Right cardiac atrium (tissue), 5 donors: ENCODE results near the gene NEAT1. TPM values are rescaled to one million over a fixed set of nuclear protein-coding genes. Genes with fewer than 3 reads are reported as not detected.
A peak's percentile ranks its signal among the peaks of the same experiment; 100 is the strongest.

Experiments
- ATAC-seq, 2 donors: fragments of 200-7000 bp; cut with Tn5 transposase; one replicate each; pipeline versions ENCODE4 v1.8.0 to v1.9.1; 2020; ENCODE audit warnings: moderate library complexity in 2 of 2, mild to moderate bottlenecking in 1 of 2
- DNase-seq, 3 donors: peaks; one replicate each; pipeline ENCODE4 v3.0.0-alpha.2; 2020
- H3K27ac ChIP-seq: one replicate; pipeline ENCODE4 v1.5.1; 2013; ENCODE audit warnings: mild to moderate bottlenecking, low read length, control low read depth, moderate library complexity
- H3K27me3 ChIP-seq: one replicate; pipeline ENCODE4 v1.6.1; 2013; ENCODE audit not compliant: control insufficient read depth, insufficient read depth
- H3K4me1 ChIP-seq: one replicate; pipeline ENCODE4 v1.6.1; 2013; ENCODE audit warnings: low read length; ENCODE audit not compliant: control insufficient read depth, insufficient read depth
- H3K4me3 ChIP-seq: one replicate; pipeline ENCODE4 v1.5.1; 2013; ENCODE audit warnings: low read length, control low read depth
- H3K9me3 ChIP-seq: one replicate; pipeline ENCODE4 v1.6.1; 2013; ENCODE audit warnings: low read length; ENCODE audit not compliant: control insufficient read depth
- WGBS: extraction: QIAGEN DNeasy Blood & Tissue Kit; methylation state at CpG from one replicate; pipeline ENCODE4 v1.1.7; 2013; 5-methylcytosine and 5-hydroxymethylcytosine counted together
- intact Hi-C, 4 donors: fragments of 100-400 bp; cut with DNase I; formaldehyde crosslinking; loops; one replicate each; pipeline versions ENCODE4 v1.11.0 to v1.14.0; 2022 to 2023
- polyA plus RNA-seq: library from polyadenylated mRNA; stranded (reverse); fragments of 200-250 nt; gene quantifications from one replicate; pipeline ENCODE4 v1.2.3, GENCODE V29; 2013
- total RNA-seq, 4 donors: library from RNA; stranded (reverse); fragmentation: NEBNext Ultra II Directional; extraction: Animal tissue kit (Norgen Biotek cat#: 25700); gene quantifications; one replicate each; pipeline ENCODE4 v1.2.1, GENCODE V29; 2021
- donor health status: healthy with polysubstance abuse.
- donor health status: DM: no; HTN: yes; CAD: no.
- donor health status: DM: no; HTN: no; CAD: no.
- donor health status: DM: no; HTN: yes; CAD: no; lungs with severe emphysema.
- donor health status: DM: yes; HTN: yes; CAD: no.

NEAT1 gene
- total and polyA plus RNA-seq, 5 donors: 346 to 441 (median 440) TPM

- no peak for ATAC-seq
- Histone ChIP-seq H3K27me3 (no peaks in the 10 kb centered on the region), H3K27ac (peak overlapping the region; percentile 21), H3K4me1 (peaks cover 13% of the 10 kb centered on the region), H3K4me3 (peak overlapping the region; percentile 83), H3K9me3 (no peaks in the 10 kb centered on the region)
- WGBS: 21% methylated on average over 6 of the region's 6 CpGs
- intact Hi-C loops: loop anchor here in 1 of 4 donors (5.0 kb wide), 1 partner anchor 37 kb away; no protein-coding TSS in a partner anchor
- peak in 1 of 3 donors; percentile 32 for DNase-seq
These were observed 8.0 kb downstream of the NEAT1 start for GRCh38 chr11:65430406-65431217.

- intact Hi-C loops: loop anchor here in 1 of 4 donors (5.0 kb wide), 1 partner anchor 36 kb away; no protein-coding TSS in a partner anchor
- H3K4me3 ChIP-seq: peak overlapping the region; percentile 9
- 23% methylated on average over 4 of the region's 4 CpGs for WGBS
- H3K27me3 ChIP-seq: no peaks in the 10 kb centered on the region
- H3K27ac ChIP-seq: no peak overlapping the region
- DNase-seq (no peak), ATAC-seq (no peak)
- no peaks in the 10 kb centered on the region for H3K9me3 ChIP-seq
- H3K4me1 ChIP-seq: peaks cover 19% of the 10 kb centered on the region
These were observed 9.0 kb downstream of the NEAT1 start for GRCh38 chr11:65431451-65432099.

GRCh38 chr11:65432100-65432650, 9.6 kb downstream of the NEAT1 start:
- Histone ChIP-seq H3K4me3 (no peak overlapping the region), H3K27me3 (no peaks in the 10 kb centered on the region), H3K4me1 (peaks cover 19% of the 10 kb centered on the region), H3K9me3 (no peaks in the 10 kb centered on the region), H3K27ac (no peak overlapping the region)
- WGBS: 63% methylated on average over 2 of the region's 2 CpGs
- ATAC-seq (no peak), DNase-seq (no peak)
- intact Hi-C loops: loop anchor here in 1 of 4 donors (5.0 kb wide), 1 partner anchor 35 kb away; no protein-coding TSS in a partner anchor

GRCh38 chr11:65432686-65433582, 10.3 kb downstream of the NEAT1 start:
- Histone ChIP-seq H3K27me3 (no peaks in the 10 kb centered on the region), H3K9me3 (no peaks in the 10 kb centered on the region), H3K4me3 (no peak overlapping the region), H3K4me1 (peaks cover 21% of the 10 kb centered on the region), H3K27ac (no peak overlapping the region)
- DNase-seq (no peak), ATAC-seq (no peak)
- WGBS: 83% methylated on average over 1 of the region's 1 CpG
- intact Hi-C loops: loop anchor here in 1 of 4 donors (5.0 kb wide), 1 partner anchor 34 kb away; no protein-coding TSS in a partner anchor

GRCh38 chr11:65433657-65434056, 11.1 kb downstream of the NEAT1 start:
- no peaks in the 10 kb centered on the region for H3K27me3 ChIP-seq
- DNase-seq (peak in 1 of 3 donors; percentile 4), ATAC-seq (no peak)
- H3K4me1 ChIP-seq: peaks cover 21% of the 10 kb centered on the region
- 87% methylated on average over 2 of the region's 2 CpGs for WGBS
- H3K4me3 ChIP-seq: no peak overlapping the region
- H3K27ac ChIP-seq: no peak overlapping the region
- intact Hi-C loops: loop anchor here in 1 of 4 donors (5.0 kb wide), 1 partner anchor 34 kb away; no protein-coding TSS in a partner anchor
- no peaks in the 10 kb centered on the region for H3K9me3 ChIP-seq

- intact Hi-C loops: loop anchor here in 1 of 4 donors (5.0 kb wide), 1 partner anchor 33 kb away; no protein-coding TSS in a partner anchor
- ATAC-seq (no peak), DNase-seq (no peak)
- Histone ChIP-seq H3K4me3 (no peak overlapping the region), H3K27me3 (no peaks in the 10 kb centered on the region), H3K4me1 (peaks cover 20% of the 10 kb centered on the region), H3K27ac (peak overlapping the region; percentile 15), H3K9me3 (no peaks in the 10 kb centered on the region)
- 54% methylated on average over 6 of the region's 6 CpGs for WGBS
These were observed 11.6 kb downstream of the NEAT1 start for GRCh38 chr11:65434057-65434666.

GRCh38 chr11:65434667-65435410, 12.2 kb downstream of the NEAT1 start:
- H3K27me3 ChIP-seq: no peaks in the 10 kb centered on the region
- WGBS: 75% methylated on average over 5 of the region's 5 CpGs
- no peak overlapping the region for H3K4me3 ChIP-seq
- intact Hi-C loops: loop anchor here in 1 of 4 donors (5.0 kb wide), 1 partner anchor 32 kb away; no protein-coding TSS in a partner anchor
- no peak overlapping the region for H3K27ac ChIP-seq
- DNase-seq (no peak), ATAC-seq (no peak)
- H3K9me3 ChIP-seq: no peaks in the 10 kb centered on the region
- H3K4me1 ChIP-seq: peaks cover 18% of the 10 kb centered on the region

GRCh38 chr11:65435411-65435931, 12.9 kb downstream of the NEAT1 start:
- no peak overlapping the region for H3K4me3 ChIP-seq
- peak in 2 of 3 donors; percentile 14 to 40 for DNase-seq
- no peak for ATAC-seq
- 74% methylated on average over 9 of the region's 9 CpGs for WGBS
- intact Hi-C loops: no loop called here
- no peaks in the 10 kb centered on the region for H3K9me3 ChIP-seq
- H3K27ac ChIP-seq: peak overlapping the region; percentile 70
- peaks cover 15% of the 10 kb centered on the region for H3K4me1 ChIP-seq
- H3K27me3 ChIP-seq: no peaks in the 10 kb centered on the region

DNA sequence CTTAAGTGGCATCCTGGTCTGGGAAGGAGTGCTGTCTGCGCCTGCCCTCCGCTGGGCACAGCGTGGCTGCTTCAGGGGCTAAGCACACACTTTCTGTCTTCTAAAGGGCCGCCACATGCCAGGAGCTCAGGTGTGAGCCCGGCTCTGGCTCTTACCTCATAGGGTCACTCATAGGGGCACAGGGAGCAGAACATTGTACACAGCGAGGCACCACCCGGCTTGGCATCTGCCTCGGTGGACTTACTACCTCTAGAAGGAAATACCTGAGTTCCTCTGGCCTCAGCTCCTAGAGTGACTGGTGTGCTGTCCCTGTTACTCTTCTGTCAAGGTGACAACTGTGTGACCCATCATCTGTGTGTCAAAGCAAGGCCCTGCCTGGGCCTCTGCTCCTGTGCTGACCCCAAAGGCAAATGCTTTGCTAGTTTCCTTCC, 13.4 kb downstream of the NEAT1 start:
- Histone ChIP-seq H3K27me3 (no peaks in the 10 kb centered on the region), H3K4me1 (peaks cover 15% of the 10 kb centered on the region), H3K4me3 (no peak overlapping the region), H3K9me3 (no peaks in the 10 kb centered on the region), H3K27ac (peak overlapping the region; percentile 84)
- DNase-seq (peak in 2 of 3 donors; percentile 10 to 56), ATAC-seq (peak; percentile 10 to 20)
- 84% methylated on average over 8 of the region's 8 CpGs for WGBS
- intact Hi-C loops: no loop called here
